GM19099 (cell line): ENCODE measurements around the gene E2F7.

Source experiments
- POLR2A ChIP-seq: IDR thresholded peaks from 3 replicates; pipeline ENCODE4 v1.6.1; 2011; ENCODE audit warnings: low read depth; ENCODE audit not compliant: insufficient read length; ENCODE audit errors: extremely low read depth

E2F7 gene

GRCh38 chr12:77044721-77045120, 20.6 kb downstream of the E2F7 start:
- no peak for TF ChIP-seq POLR2A

GRCh38 chr12:77042833-77043232, 22.5 kb downstream of the E2F7 start:
- TF ChIP-seq POLR2A: no peak

GRCh38 chr12:77040231-77040630, 25.1 kb downstream of the E2F7 start:
- TF ChIP-seq POLR2A: no peak

GRCh38 chr12:77035226-77035625, 30.1 kb downstream of the E2F7 start:
- TF ChIP-seq POLR2A: no peak

GRCh38 chr12:77033658-77034536, 31.5 kb downstream of the E2F7 start:
- no peak for TF ChIP-seq POLR2A

- no peak for TF ChIP-seq POLR2A
Observed at GRCh38 chr12:77032406-77032805, 33.0 kb downstream of the E2F7 start.

- TF ChIP-seq POLR2A: no peak
Observed at GRCh38 chr12:77031745-77032144, 33.6 kb downstream of the E2F7 start.

GRCh38 chr12:77025782-77026314, 39.5 kb downstream of the E2F7 start:
- no peak for TF ChIP-seq POLR2A

GRCh38 chr12:77023501-77023900, 41.9 kb downstream of the E2F7 start:
- TF ChIP-seq POLR2A: no peak

GRCh38 chr12:77019920-77020319, 45.4 kb downstream of the E2F7 start:
- no peak for TF ChIP-seq POLR2A

GRCh38 chr12:77016606-77017005, 48.8 kb downstream of the E2F7 start:
- TF ChIP-seq POLR2A: no peak

- no peak for TF ChIP-seq POLR2A
Observed at GRCh38 chr12:77013091-77013490, 52.3 kb downstream of the E2F7 start.

GRCh38 chr12:77010691-77011548, 54.4 kb downstream of the E2F7 start:
- no peak for TF ChIP-seq POLR2A

- no peak for TF ChIP-seq POLR2A
Observed at GRCh38 chr12:77007476-77007875, 57.9 kb downstream of the E2F7 start.

- TF ChIP-seq POLR2A: no peak
Observed at GRCh38 chr12:77005611-77006098, 59.7 kb downstream of the E2F7 start.
